ENCODE data around the gene BTBD17.
"Not testable (repeated sequence)": the region's sequence is repeated elsewhere in the genome, so short reads cannot be mapped to it uniquely, and the experiment has no call there.

The BTBD17 gene

GRCh38 chr17:74361230-74362068 lies at the start of gene BTBD17:
BTBD17 (minus strand) TSS chr17:74361868; CDS start chr17:74361819, 49 bp downstream.
- in situ Hi-C loops (cut with HindIII; ENCODE audit: low sequenced_read_pairs): no loop called here
- peak; percentile 64 for TF ChIP-seq CTCF (IDR thresholded peaks at IDR 0.05; ENCODE audit: low read depth, low read length, missing control alignments)
- DNase-seq (ENCODE audit: low read depth): no peak
- no peak within 1 kb of the TSS for H3K4me3 ChIP-seq (ENCODE audit: low read depth, low read length)

GRCh38 chr17:74410001-74410443 lies 48.4 kb upstream of the BTBD17 start:
- DNase-seq (ENCODE audit: low read depth): no peak
- in situ Hi-C loops (cut with HindIII; ENCODE audit: low sequenced_read_pairs): no loop called here
- no peak for TF ChIP-seq CTCF (IDR thresholded peaks at IDR 0.05; ENCODE audit: low read depth, low read length, missing control alignments)
- H3K4me3 ChIP-seq (ENCODE audit: low read depth, low read length): no peak overlapping the region

- TF ChIP-seq CTCF (IDR thresholded peaks at IDR 0.05; ENCODE audit: low read depth, low read length, missing control alignments): no peak
- in situ Hi-C loops (cut with HindIII; ENCODE audit: low sequenced_read_pairs): no loop called here
These were observed 47.1 kb upstream of the BTBD17 start for GRCh38 chr17:74408815-74409214.

GRCh38 chr17:74408262-74408661 lies 46.6 kb upstream of the BTBD17 start:
- no peak overlapping the region for H3K4me3 ChIP-seq (ENCODE audit: low read depth, low read length)
- TF ChIP-seq CTCF (IDR thresholded peaks at IDR 0.05; ENCODE audit: low read depth, low read length, missing control alignments): peak; percentile 8
- no peak for DNase-seq (ENCODE audit: low read depth)
- in situ Hi-C loops (cut with HindIII; ENCODE audit: low sequenced_read_pairs): no loop called here

More at GRCh38 chr17:74408815-74409214, 47.1 kb upstream of the BTBD17 start:
- DNase-seq (ENCODE audit: low read depth): no peak
- no peak overlapping the region for H3K4me3 ChIP-seq (ENCODE audit: low read depth, low read length)

GRCh38 chr17:74407384-74407783 lies 45.7 kb upstream of the BTBD17 start:
- no peak overlapping the region for H3K4me3 ChIP-seq (ENCODE audit: low read depth, low read length)
- DNase-seq (ENCODE audit: low read depth): no peak
- in situ Hi-C loops (cut with HindIII; ENCODE audit: low sequenced_read_pairs): no loop called here
- TF ChIP-seq CTCF (IDR thresholded peaks at IDR 0.05; ENCODE audit: low read depth, low read length, missing control alignments): no peak

GRCh38 chr17:74405311-74405710 lies 43.6 kb upstream of the BTBD17 start:
- in situ Hi-C loops (cut with HindIII; ENCODE audit: low sequenced_read_pairs); H3K4me3 ChIP-seq (ENCODE audit: low read depth, low read length): not testable (repeated sequence)

GRCh38 chr17:74404789-74405188 lies 43.1 kb upstream of the BTBD17 start:
- no peak for TF ChIP-seq CTCF (IDR thresholded peaks at IDR 0.05; ENCODE audit: low read depth, low read length, missing control alignments)
- no peak overlapping the region for H3K4me3 ChIP-seq (ENCODE audit: low read depth, low read length)
- in situ Hi-C loops (cut with HindIII; ENCODE audit: low sequenced_read_pairs): no loop called here
- no peak for DNase-seq (ENCODE audit: low read depth)

More at GRCh38 chr17:74405311-74405710, 43.6 kb upstream of the BTBD17 start:
- DNase-seq (ENCODE audit: low read depth): not testable (repeated sequence)
